Activated CD4-positive, alpha-beta memory T cell treated with anti-CD3 and anti-CD28 coated beads for 36 hours (primary cell): ENCODE results near the gene SERINC4. TPM values are rescaled to one million over a fixed set of nuclear protein-coding genes. Genes with fewer than 3 reads are reported as not detected.

Experiments
- CTCF ChIA-PET: fragments of 350-600 bp; sonication (Branson Sonifier 250); formaldehyde crosslinking; loops from one replicate; lab custom pipeline; 2021; ENCODE audit warnings: antibody characterized with exemption, inconsistent platforms; lab: Charles Lee
- POLR2A ChIA-PET: fragments of 350-600 bp; sonication (Branson Sonifier 250); formaldehyde crosslinking; loops from one replicate; lab custom pipeline; 2021; ENCODE audit warnings: antibody characterized with exemption; lab: Charles Lee
- DNase-seq: peaks from one replicate; pipeline ENCODE4 v3.0.0-alpha.2; 2020
- H3K27ac Mint-ChIP-seq: one replicate; pipeline ENCODE4 v1.8.0; 2021; ENCODE audit warnings: mixed read lengths
- H3K27me3 Mint-ChIP-seq: one replicate; pipeline ENCODE4 v1.8.0; 2021; ENCODE audit warnings: mixed read lengths
- H3K36me3 Mint-ChIP-seq: one replicate; pipeline ENCODE4 v1.8.0; 2021; ENCODE audit warnings: mixed read lengths
- H3K4me1 Mint-ChIP-seq: one replicate; pipeline ENCODE4 v1.8.0; 2021; ENCODE audit warnings: low read depth, mixed read lengths
- H3K4me3 Mint-ChIP-seq: one replicate; pipeline ENCODE4 v1.8.0; 2021; ENCODE audit warnings: mild to moderate bottlenecking, mixed read lengths
- H3K9me3 Mint-ChIP-seq: one replicate; pipeline ENCODE4 v1.8.0; 2021; ENCODE audit warnings: mixed read lengths
- intact Hi-C: fragments of 100-400 bp; cut with micrococcal nuclease; formaldehyde crosslinking; loops from one replicate; pipeline ENCODE4 v1.15.1; 2023
- total RNA-seq, 2 experiments: library from RNA; stranded (reverse); gene quantifications; one replicate each; pipeline ENCODE4 v1.2.3, GENCODE V29; 2021

Gene SERINC4
- total RNA-seq, 2 experiments from 2014 or later = 0.10 to 0.15 TPM

- POLR2A ChIA-PET = interaction anchor here (0.6 to 4.5 kb wide), 3 partner anchors 19 to 39 kb away, joined by 3 to 21 read pairs (median 3); partner anchors contain the start of gene ELL3
- H3K9me3 Mint-ChIP-seq = no peaks in the 10 kb centered on the region
- peaks cover 64% of the 10 kb centered on the region for H3K36me3 Mint-ChIP-seq
- H3K4me3 Mint-ChIP-seq = no peak overlapping the region
- intact Hi-C loops = no loop called here
- peak overlapping the region; percentile 38 for H3K27ac Mint-ChIP-seq
- H3K27me3 Mint-ChIP-seq = no peaks in the 10 kb centered on the region
- DNase-seq = no peak
- H3K4me1 Mint-ChIP-seq = peaks cover 58% of the 10 kb centered on the region
- CTCF ChIA-PET = interaction anchor here (0.7 kb wide), 1 partner anchor 19 kb away, joined by 5 read pairs; the partner anchor contains the start of gene ELL3
These were observed 4.8 kb downstream of the SERINC4 start for GRCh38 chr15:43795197-43795596.

GRCh38 chr15:43794269-43795037 lies 5.6 kb downstream of the SERINC4 start:
- Mint-ChIP-seq H3K4me3 (peak overlapping the region; percentile 95), H3K27me3 (no peaks in the 10 kb centered on the region), H3K27ac (peak overlapping the region; percentile 96), H3K4me1 (peaks cover 51% of the 10 kb centered on the region), H3K9me3 (no peaks in the 10 kb centered on the region), H3K36me3 (peaks cover 56% of the 10 kb centered on the region)
- ChIA-PET CTCF (interaction anchor here (0.7 kb wide), 1 partner anchor 18 kb away, joined by 5 read pairs; the partner anchor contains the start of gene ELL3), POLR2A (interaction anchor here (0.6 to 4.5 kb wide), 3 partner anchors 18 to 40 kb away, joined by 3 to 21 read pairs (median 3); partner anchors contain the start of gene ELL3)
- DNase-seq = no peak
- intact Hi-C loops = no loop called here

GRCh38 chr15:43793647-43794046 lies 6.4 kb downstream of the SERINC4 start:
- Mint-ChIP-seq H3K9me3 (no peaks in the 10 kb centered on the region), H3K4me1 (peaks cover 44% of the 10 kb centered on the region), H3K27ac (peak overlapping the region; percentile 96), H3K4me3 (peak overlapping the region; percentile 95), H3K36me3 (peaks cover 49% of the 10 kb centered on the region), H3K27me3 (no peaks in the 10 kb centered on the region)
- intact Hi-C loops = loop anchor here (2.0 kb wide), 1 partner anchor 45 kb away; no protein-coding TSS in a partner anchor
- no peak for DNase-seq
- POLR2A ChIA-PET = interaction anchor here (1.0 to 4.5 kb wide), 4 partner anchors 17 to 47 kb away, joined by 5 to 21 read pairs (median 11); partner anchors contain the start of genes ELL3, MFAP1, PDIA3 and WDR76
- CTCF ChIA-PET = interaction anchor here (1.1 to 1.5 kb wide), 2 partner anchors 17 to 24 kb away, joined by 3 to 5 read pairs; partner anchors contain the start of gene ELL3

- intact Hi-C loops = loop anchor here (1.0 to 2.0 kb wide), 4 partner anchors 7 to 44 kb away; partner anchors contain the start of genes HYPK, MFAP1 and SERINC4
- Mint-ChIP-seq H3K27ac (peak overlapping the region; percentile 96), H3K36me3 (peaks cover 44% of the 10 kb centered on the region), H3K9me3 (no peaks in the 10 kb centered on the region), H3K4me3 (peak overlapping the region; percentile 95), H3K4me1 (peaks cover 38% of the 10 kb centered on the region), H3K27me3 (no peaks in the 10 kb centered on the region)
- POLR2A ChIA-PET = interaction anchor here (0.8 to 4.5 kb wide), 6 partner anchors 8 to 47 kb away, joined by 5 to 21 read pairs (median 10); partner anchors contain the start of genes ELL3, HYPK, MFAP1 and PDIA3
- CTCF ChIA-PET = interaction anchor here (1.1 to 1.5 kb wide), 2 partner anchors 16 to 23 kb away, joined by 3 to 5 read pairs; partner anchors contain the start of gene ELL3
- peak; percentile 64 for DNase-seq
These were observed 7.1 kb downstream of the SERINC4 start for GRCh38 chr15:43792761-43793476.

- peak within 1 kb of the TSS; percentile 96 for H3K27ac Mint-ChIP-seq
- H3K36me3 Mint-ChIP-seq = peaks cover 44% of the 10 kb centered on the region
- no peaks in the 10 kb centered on the region for H3K27me3 Mint-ChIP-seq
- CTCF ChIA-PET = interaction anchor here (1.1 to 1.8 kb wide), 3 partner anchors 15 to 22 kb away, joined by 3 to 15 read pairs (median 5); partner anchors contain the start of gene ELL3
- peaks cover 38% of the 10 kb centered on the region for H3K4me1 Mint-ChIP-seq
- peak; percentile 100 for DNase-seq
- H3K4me3 Mint-ChIP-seq = peak within 1 kb of the TSS; percentile 95
- no peaks in the 10 kb centered on the region for H3K9me3 Mint-ChIP-seq
- POLR2A ChIA-PET = interaction anchor here (0.8 to 4.5 kb wide), 6 partner anchors 8 to 46 kb away, joined by 5 to 21 read pairs (median 10); partner anchors contain the start of genes ELL3, HYPK, MFAP1 and PDIA3
- intact Hi-C loops = loop anchor here (1.0 to 2.0 kb wide), 4 partner anchors 8 to 43 kb away; partner anchors contain the start of genes HYPK, MFAP1 and SERINC4
These were observed 7.8 kb downstream of the SERINC4 start, which contains the start of gene SERF2 for GRCh38 chr15:43791993-43792760. TSS of gene SERF2 (plus strand) at chr15:43792320. CDS start at chr15:43792377, 57 bp downstream.

- Mint-ChIP-seq H3K36me3 (peaks cover 23% of the 10 kb centered on the region), H3K4me1 (peaks cover 17% of the 10 kb centered on the region), H3K27me3 (no peaks in the 10 kb centered on the region), H3K4me3 (no peak overlapping the region), H3K9me3 (no peaks in the 10 kb centered on the region), H3K27ac (no peak overlapping the region)
- POLR2A ChIA-PET = no interaction called here
- CTCF ChIA-PET = interaction anchor here (0.8 to 2.0 kb wide), 2 partner anchors 13 to 19 kb away, joined by 3 to 5 read pairs; partner anchors contain the start of gene ELL3
- intact Hi-C loops = no loop called here
- no peak for DNase-seq
These were observed 10.6 kb downstream of the SERINC4 start for GRCh38 chr15:43789409-43789808.

GRCh38 chr15:43779016-43779415 lies 21.0 kb downstream of the SERINC4 start:
- ChIA-PET POLR2A (no interaction called here), CTCF (interaction anchor here (1.2 kb wide), 1 partner anchor 10 kb away, joined by 3 read pairs; no protein-coding TSS in a partner anchor)
- DNase-seq = no peak
- no peak overlapping the region for H3K27ac Mint-ChIP-seq
- H3K27me3 Mint-ChIP-seq = no peaks in the 10 kb centered on the region
- peaks cover 24% of the 10 kb centered on the region for H3K4me1 Mint-ChIP-seq
- H3K9me3 Mint-ChIP-seq = no peaks in the 10 kb centered on the region
- intact Hi-C loops = no loop called here
- H3K4me3 Mint-ChIP-seq = no peak overlapping the region
- H3K36me3 Mint-ChIP-seq = no peaks in the 10 kb centered on the region

- Mint-ChIP-seq H3K9me3 (no peaks in the 10 kb centered on the region), H3K36me3 (peaks cover 6% of the 10 kb centered on the region), H3K4me1 (peaks cover 24% of the 10 kb centered on the region), H3K27me3 (no peaks in the 10 kb centered on the region), H3K27ac (peak overlapping the region; percentile 84), H3K4me3 (peak overlapping the region; percentile 85)
- peak; percentile 93 for DNase-seq
- intact Hi-C loops = loop anchor here (1.0 to 2.0 kb wide), 3 partner anchors 15 to 47 kb away; partner anchors contain the start of genes MFAP1 and SERF2
- CTCF ChIA-PET = interaction anchor here (0.8 to 2.1 kb wide), 9 partner anchors 11 to 35 kb away, joined by 3 to 15 read pairs (median 5); partner anchors contain the start of genes HYPK and SERINC4
- POLR2A ChIA-PET = interaction anchor here (0.7 to 2.5 kb wide), 9 partner anchors 13 to 50 kb away, joined by 3 to 21 read pairs (median 6); partner anchors contain the start of genes HYPK, MFAP1, SERF2 and SERINC4
These were observed 22.6 kb downstream of the SERINC4 start for GRCh38 chr15:43777267-43777914.

- Mint-ChIP-seq H3K27ac (peak within 1 kb of the TSS; percentile 84), H3K27me3 (no peaks in the 10 kb centered on the region), H3K9me3 (no peaks in the 10 kb centered on the region), H3K4me3 (peak within 1 kb of the TSS; percentile 85), H3K36me3 (peaks cover 12% of the 10 kb centered on the region), H3K4me1 (peaks cover 24% of the 10 kb centered on the region)
- ChIA-PET POLR2A (interaction anchor here (0.7 to 2.5 kb wide), 9 partner anchors 13 to 51 kb away, joined by 3 to 21 read pairs (median 6); partner anchors contain the start of genes HYPK, MFAP1, SERF2 and SERINC4), CTCF (interaction anchor here (0.8 to 2.1 kb wide), 9 partner anchors 12 to 35 kb away, joined by 3 to 15 read pairs (median 5); partner anchors contain the start of genes HYPK and SERINC4)
- DNase-seq = peak; percentile 87
- intact Hi-C loops = loop anchor here (1.0 to 2.0 kb wide), 3 partner anchors 16 to 48 kb away; partner anchors contain the start of genes MFAP1 and SERF2
These were observed 23.2 kb downstream of the SERINC4 start, which contains the start of gene ELL3 for GRCh38 chr15:43776718-43777266. TSS of gene ELL3 (minus strand) at chr15:43776966. CDS start at chr15:43776901, 65 bp downstream.
